WTC11 (cell line): ENCODE measurements around the gene CA7. TPM values are rescaled to one million over a fixed set of nuclear protein-coding genes. Genes with fewer than 3 reads are reported as not detected.
A peak's percentile ranks its signal among the peaks of the same experiment; 100 is the strongest.

ENCODE experiments used
- ATAC-seq: fragments of 200-7000 bp; cut with Tn5 transposase; 2 replicates; pipeline ENCODE4 v1.10.0; 2021; ENCODE audit warnings: mild to moderate bottlenecking, moderate library complexity
- CTCF ChIA-PET: fragments of 300-600 bp; sonication (Branson Sonifier 250); formaldehyde crosslinking; loops from one replicate; lab custom pipeline; 2021; ENCODE audit warnings: antibody characterized with exemption; lab: Charles Lee
- POLR2A ChIA-PET: fragments of 350-600 bp; sonication (Branson Sonifier 250); formaldehyde crosslinking; loops from one replicate; lab custom pipeline; 2021; ENCODE audit warnings: antibody characterized with exemption; lab: Charles Lee
- DNase-seq: peaks from one replicate; pipeline ENCODE4 v3.0.0; 2021; ENCODE audit warnings: low spot score
- H3K27ac Mint-ChIP-seq: 2 replicates; pipeline ENCODE4 v1.8.0; 2021; ENCODE audit warnings: mixed read lengths
- H3K27me3 Mint-ChIP-seq: 2 replicates; pipeline ENCODE4 v1.8.0; 2021; ENCODE audit warnings: low read depth, mild to moderate bottlenecking, moderate library complexity, mixed read lengths
- H3K36me3 Mint-ChIP-seq: 2 replicates; pipeline ENCODE4 v1.8.0; 2021; ENCODE audit warnings: mixed read lengths
- H3K4me1 Mint-ChIP-seq: 2 replicates; pipeline ENCODE4 v1.8.0; 2022; ENCODE audit warnings: mixed read lengths
- H3K4me3 Mint-ChIP-seq: 2 replicates; pipeline ENCODE4 v1.8.0; 2021; ENCODE audit warnings: mild to moderate bottlenecking, moderate library complexity, mixed read lengths
- H3K9me3 Mint-ChIP-seq: 2 replicates; pipeline ENCODE4 v1.8.0; 2021; ENCODE audit warnings: mixed read lengths
- CREM ChIP-seq: sonication (generic); formaldehyde crosslinking; IDR thresholded peaks from 2 replicates; pipeline ENCODE4 v1.8.1; 2022; ENCODE audit warnings: mild to moderate bottlenecking, missing genetic modification reagents, moderate library complexity
- GTF2I ChIP-seq: fragments of 250-450 bp; sonication (Bioruptor Pico); conservative IDR thresholded peaks from 2 replicates; pipeline ENCODE4 v1.4.0; 2021; ENCODE audit warnings: mild to moderate bottlenecking
- MYBL2 ChIP-seq: sonication (generic); formaldehyde crosslinking; IDR thresholded peaks from 2 replicates; pipeline ENCODE4 v1.8.1; 2023; ENCODE audit warnings: mild to moderate bottlenecking, moderate library complexity, missing genetic modification reagents
- OVOL2 ChIP-seq: fragments of 250-450 bp; sonication (Bioruptor Pico); IDR thresholded peaks from 2 replicates; pipeline ENCODE4 v1.9.0; 2021; ENCODE audit warnings: mild to moderate bottlenecking, borderline replicate concordance
- PRRX2 ChIP-seq: fragments of 250-450 bp; sonication (Bioruptor Pico); IDR thresholded peaks from 2 replicates; pipeline ENCODE4 v1.8.0; 2021; ENCODE audit warnings: mild to moderate bottlenecking
- SMAD3 ChIP-seq: sonication (generic); formaldehyde crosslinking; IDR thresholded peaks from 2 replicates; pipeline ENCODE4 v1.8.0; 2022; ENCODE audit warnings: missing genetic modification reagents, mild to moderate bottlenecking, borderline replicate concordance
- SP1 ChIP-seq: sonication (generic); formaldehyde crosslinking; conservative IDR thresholded peaks from 2 replicates; pipeline ENCODE4 v1.8.1; 2022; ENCODE audit warnings: missing genetic modification reagents
- TEAD1 ChIP-seq: sonication (generic); formaldehyde crosslinking; IDR thresholded peaks from 2 replicates; pipeline ENCODE4 v1.8.0; 2022; ENCODE audit warnings: mild to moderate bottlenecking, missing genetic modification reagents
- TEAD4 ChIP-seq: sonication (generic); formaldehyde crosslinking; IDR thresholded peaks from 2 replicates; pipeline ENCODE4 v1.8.0; 2022; ENCODE audit warnings: mild to moderate bottlenecking, missing genetic modification reagents
- ZNF121 ChIP-seq: sonication (generic); formaldehyde crosslinking; IDR thresholded peaks from 2 replicates; pipeline ENCODE4 v1.8.0; 2023; ENCODE audit warnings: missing genetic modification reagents
- ZNF138 ChIP-seq: sonication (generic); formaldehyde crosslinking; conservative IDR thresholded peaks from 2 replicates; pipeline ENCODE4 v1.8.1; 2022; ENCODE audit warnings: mild to moderate bottlenecking, moderate library complexity, missing genetic modification reagents
- ZNF263 ChIP-seq: sonication (generic); formaldehyde crosslinking; IDR thresholded peaks from 2 replicates; pipeline ENCODE4 v1.8.1; 2022; ENCODE audit warnings: low read depth, mild to moderate bottlenecking, moderate library complexity, missing genetic modification reagents
- ZNF416 ChIP-seq: fragments of 250-450 bp; sonication (Bioruptor Pico); IDR thresholded peaks from 2 replicates; pipeline ENCODE4 v1.9.0; 2021; ENCODE audit warnings: mild to moderate bottlenecking, inconsistent platforms
- total RNA-seq: library from RNA; stranded (reverse); gene quantifications from 3 replicates; pipeline ENCODE4 v1.2.3, GENCODE V29; 2021
- TF ChIP-seq, protein P1 (sequence below): sonication (generic); formaldehyde crosslinking; IDR thresholded peaks from 2 replicates; pipeline ENCODE4 v1.8.1; 2022; ENCODE audit warnings: low read depth, mild to moderate bottlenecking, moderate library complexity, missing genetic modification reagents, borderline replicate concordance
- TF ChIP-seq, protein P2 (sequence below): sonication (generic); formaldehyde crosslinking; IDR thresholded peaks from 2 replicates; pipeline ENCODE4 v1.8.0; 2022; ENCODE audit warnings: mild to moderate bottlenecking, missing genetic modification reagents
- TF ChIP-seq, protein P3 (sequence below): sonication (generic); formaldehyde crosslinking; IDR thresholded peaks from 2 replicates; pipeline ENCODE4 v1.8.1; 2023; ENCODE audit warnings: mild to moderate bottlenecking, missing genetic modification reagents, moderate library complexity
- TF ChIP-seq, protein P4 (sequence below): sonication (generic); formaldehyde crosslinking; IDR thresholded peaks from 2 replicates; pipeline ENCODE4 v1.8.1; 2023; ENCODE audit warnings: mild to moderate bottlenecking, moderate library complexity, missing genetic modification reagents
- TF ChIP-seq, protein P5 (sequence below): fragments of 250-450 bp; sonication (Bioruptor Pico); IDR thresholded peaks from 2 replicates; pipeline ENCODE4 v1.9.0; 2021; ENCODE audit warnings: mild to moderate bottlenecking
- TF ChIP-seq, protein P6 (sequence below): sonication (generic); formaldehyde crosslinking; IDR thresholded peaks from 2 replicates; pipeline ENCODE4 v1.8.1; 2023; ENCODE audit warnings: mild to moderate bottlenecking, missing genetic modification reagents, moderate library complexity
- TF ChIP-seq, protein P7 (sequence below): fragments of 250-450 bp; sonication (Bioruptor Pico); IDR thresholded peaks from 2 replicates; pipeline ENCODE4 v1.9.0; 2021; ENCODE audit warnings: mild to moderate bottlenecking, borderline replicate concordance

The CA7 gene
- total RNA-seq, 1 experiment from 2014 or later = 1.6 TPM

DNA sequence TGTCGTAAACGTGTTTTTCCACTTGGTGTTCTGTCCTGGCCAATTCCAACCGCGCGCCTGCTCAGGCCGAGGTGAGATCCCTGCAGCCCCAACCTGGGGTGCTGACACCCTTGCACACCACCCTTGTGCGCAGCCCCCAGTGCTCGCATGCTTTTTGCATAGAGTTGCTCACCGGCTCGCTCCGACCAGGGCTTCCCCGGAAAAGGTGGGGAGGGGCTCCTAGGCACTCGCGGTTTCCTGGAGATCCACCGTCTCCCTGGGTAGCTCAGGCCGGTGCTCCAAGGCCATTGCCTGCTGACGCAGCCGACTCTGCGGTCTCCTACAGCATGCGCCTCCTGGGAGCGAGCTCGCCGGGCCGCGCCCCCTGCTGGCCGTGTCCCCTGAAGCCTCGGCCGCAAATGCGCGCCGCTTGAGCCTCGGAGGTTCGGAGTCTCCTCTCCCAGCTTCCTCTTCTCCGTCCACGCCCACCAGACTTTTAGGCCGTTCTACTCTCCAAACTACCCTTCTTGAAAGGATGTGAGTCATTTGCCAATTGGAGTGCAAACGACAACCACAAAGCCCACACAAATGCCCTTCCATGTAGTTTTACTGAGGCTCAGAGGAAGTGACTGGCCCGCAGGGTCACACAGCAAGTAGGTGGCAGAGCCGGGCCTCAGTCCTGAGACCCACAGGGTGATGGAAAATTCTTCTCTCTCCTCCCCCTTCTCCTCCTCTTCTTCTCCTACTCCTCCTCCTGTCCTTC is 28.9 kb downstream of the CA7 start (continued):
- TF ChIP-seq, protein P1, sequence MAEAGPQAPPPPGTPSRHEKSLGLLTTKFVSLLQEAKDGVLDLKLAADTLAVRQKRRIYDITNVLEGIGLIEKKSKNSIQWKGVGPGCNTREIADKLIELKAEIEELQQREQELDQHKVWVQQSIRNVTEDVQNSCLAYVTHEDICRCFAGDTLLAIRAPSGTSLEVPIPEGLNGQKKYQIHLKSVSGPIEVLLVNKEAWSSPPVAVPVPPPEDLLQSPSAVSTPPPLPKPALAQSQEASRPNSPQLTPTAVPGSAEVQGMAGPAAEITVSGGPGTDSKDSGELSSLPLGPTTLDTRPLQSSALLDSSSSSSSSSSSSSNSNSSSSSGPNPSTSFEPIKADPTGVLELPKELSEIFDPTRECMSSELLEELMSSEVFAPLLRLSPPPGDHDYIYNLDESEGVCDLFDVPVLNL (CRISPR knock-in tag) = no peak
- TF ChIP-seq, protein P2, sequence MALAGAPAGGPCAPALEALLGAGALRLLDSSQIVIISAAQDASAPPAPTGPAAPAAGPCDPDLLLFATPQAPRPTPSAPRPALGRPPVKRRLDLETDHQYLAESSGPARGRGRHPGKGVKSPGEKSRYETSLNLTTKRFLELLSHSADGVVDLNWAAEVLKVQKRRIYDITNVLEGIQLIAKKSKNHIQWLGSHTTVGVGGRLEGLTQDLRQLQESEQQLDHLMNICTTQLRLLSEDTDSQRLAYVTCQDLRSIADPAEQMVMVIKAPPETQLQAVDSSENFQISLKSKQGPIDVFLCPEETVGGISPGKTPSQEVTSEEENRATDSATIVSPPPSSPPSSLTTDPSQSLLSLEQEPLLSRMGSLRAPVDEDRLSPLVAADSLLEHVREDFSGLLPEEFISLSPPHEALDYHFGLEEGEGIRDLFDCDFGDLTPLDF (CRISPR knock-in tag) = no peak
- no peak for TF ChIP-seq PRRX2 (CRISPR knock-in tag)
- TF ChIP-seq, protein P3, sequence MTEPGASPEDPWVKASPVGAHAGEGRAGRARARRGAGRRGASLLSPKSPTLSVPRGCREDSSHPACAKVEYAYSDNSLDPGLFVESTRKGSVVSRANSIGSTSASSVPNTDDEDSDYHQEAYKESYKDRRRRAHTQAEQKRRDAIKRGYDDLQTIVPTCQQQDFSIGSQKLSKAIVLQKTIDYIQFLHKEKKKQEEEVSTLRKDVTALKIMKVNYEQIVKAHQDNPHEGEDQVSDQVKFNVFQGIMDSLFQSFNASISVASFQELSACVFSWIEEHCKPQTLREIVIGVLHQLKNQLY (CRISPR knock-in tag) = no peak
- TF ChIP-seq, protein P4, sequence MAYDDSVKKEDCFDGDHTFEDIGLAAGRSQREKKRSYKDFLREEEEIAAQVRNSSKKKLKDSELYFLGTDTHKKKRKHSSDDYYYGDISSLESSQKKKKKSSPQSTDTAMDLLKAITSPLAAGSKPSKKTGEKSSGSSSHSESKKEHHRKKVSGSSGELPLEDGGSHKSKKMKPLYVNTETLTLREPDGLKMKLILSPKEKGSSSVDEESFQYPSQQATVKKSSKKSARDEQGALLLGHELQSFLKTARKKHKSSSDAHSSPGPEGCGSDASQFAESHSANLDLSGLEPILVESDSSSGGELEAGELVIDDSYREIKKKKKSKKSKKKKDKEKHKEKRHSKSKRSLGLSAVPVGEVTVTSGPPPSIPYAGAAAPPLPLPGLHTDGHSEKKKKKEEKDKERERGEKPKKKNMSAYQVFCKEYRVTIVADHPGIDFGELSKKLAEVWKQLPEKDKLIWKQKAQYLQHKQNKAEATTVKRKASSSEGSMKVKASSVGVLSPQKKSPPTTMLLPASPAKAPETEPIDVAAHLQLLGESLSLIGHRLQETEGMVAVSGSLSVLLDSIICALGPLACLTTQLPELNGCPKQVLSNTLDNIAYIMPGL (CRISPR knock-in tag) = peak; percentile 96
- TF ChIP-seq TEAD1 (CRISPR knock-in tag) = 0 out of 2 replicates have a peak, but pooled peaks have one; percentile 66
- no peak for TF ChIP-seq OVOL2 (CRISPR knock-in tag)
- TF ChIP-seq GTF2I (CRISPR knock-in tag) = no peak; the same call in 1 of the 2 replicates
- TF ChIP-seq SP1 (CRISPR knock-in tag) = peak; percentile 62; the same call in 1 of the 2 replicates
- TF ChIP-seq ZNF416 (CRISPR knock-in tag) = no peak

DNA sequence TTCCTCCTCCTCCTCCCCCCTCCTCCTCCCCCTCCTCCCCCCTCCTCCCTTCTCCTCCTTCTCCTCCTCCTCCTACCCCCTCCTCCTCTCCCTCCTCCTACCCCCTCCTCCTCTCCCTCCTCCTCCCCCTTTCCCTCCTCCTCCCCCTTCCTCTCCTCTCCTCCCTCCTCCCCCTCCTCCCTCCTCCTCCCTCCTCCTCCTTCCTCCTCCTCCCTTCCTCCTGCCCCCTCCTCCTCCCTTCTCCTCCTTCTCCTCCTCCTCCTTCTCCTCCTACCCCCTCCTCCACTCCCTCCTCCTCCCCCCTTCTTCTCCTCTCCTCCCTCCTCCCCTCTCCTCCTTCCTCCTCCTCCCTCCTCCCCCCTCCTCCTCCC is 29.5 kb downstream of the CA7 start:
- CTCF ChIA-PET = interaction anchor here (0.8 to 3.7 kb wide), 33 partner anchors 8 to 467 kb away, joined by 3 to 74 read pairs (median 5); partner anchors contain the start of genes CA7, NAE1 and PDP2
- POLR2A ChIA-PET = interaction anchor here (1.1 to 1.5 kb wide), 3 partner anchors 8 to 42 kb away, joined by 3 to 5 read pairs (median 4); partner anchors contain the start of gene NAE1
- no peak for TF ChIP-seq ZNF121 (CRISPR knock-in tag)
- peak; percentile 74 for TF ChIP-seq ZNF263 (CRISPR knock-in tag)
- H3K4me3 Mint-ChIP-seq = no peak overlapping the region
- DNase-seq (no peak), ATAC-seq (no peak)
- H3K27me3 Mint-ChIP-seq = peaks cover 14% of the 10 kb centered on the region
- H3K4me1 Mint-ChIP-seq = peaks cover 14% of the 10 kb centered on the region
- H3K9me3 Mint-ChIP-seq = no peaks in the 10 kb centered on the region
- H3K36me3 Mint-ChIP-seq = no peaks in the 10 kb centered on the region
- no peak overlapping the region for H3K27ac Mint-ChIP-seq

DNA sequence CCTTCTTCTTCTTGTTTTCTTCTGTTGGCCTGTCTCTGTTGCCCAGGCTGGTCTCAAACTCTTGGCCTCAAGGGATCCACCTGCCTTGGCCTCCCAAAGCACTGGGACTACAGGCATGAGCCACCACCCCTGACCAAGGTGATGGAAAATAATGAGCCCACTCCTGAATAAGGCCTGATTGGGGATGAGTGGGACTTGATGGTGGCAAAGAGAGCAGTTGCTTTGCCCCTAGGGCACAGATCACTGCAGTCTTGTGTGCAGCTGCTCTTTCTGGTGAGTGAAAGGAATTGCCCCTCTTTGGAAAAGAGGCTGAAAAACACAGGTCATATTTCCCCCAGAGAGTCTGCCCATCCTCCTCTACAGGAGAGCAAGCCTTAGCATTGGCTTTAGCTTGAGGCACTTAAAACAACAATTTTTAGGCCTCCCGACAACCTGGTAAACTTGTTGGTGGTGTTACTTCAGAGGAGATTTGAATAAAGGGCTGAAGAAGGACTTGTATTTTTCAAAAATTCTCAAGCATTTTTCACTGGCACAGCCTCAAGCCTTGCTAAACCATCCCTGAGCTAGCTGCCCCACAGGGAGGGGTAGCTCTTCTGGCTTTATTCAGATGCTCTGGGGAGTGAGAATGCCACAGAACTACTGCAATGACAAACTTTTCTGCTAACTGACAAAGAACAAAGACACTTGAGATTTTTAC is 30.0 kb downstream of the CA7 start:
- no peak for DNase-seq
- no peaks in the 10 kb centered on the region for H3K36me3 Mint-ChIP-seq
- no peaks in the 10 kb centered on the region for H3K9me3 Mint-ChIP-seq
- ChIA-PET CTCF (interaction anchor here (0.7 to 3.2 kb wide), 7 partner anchors 39 to 285 kb away, joined by 4 to 21 read pairs (median 5); partner anchors contain the start of gene NAE1), POLR2A (interaction anchor here (0.6 kb wide), 2 partner anchors 364 to 1390 kb away, joined by 3 to 9 read pairs; partner anchors contain the start of gene SLC7A6)
- no peak overlapping the region for H3K4me3 Mint-ChIP-seq
- ATAC-seq = no peak
- peaks cover 15% of the 10 kb centered on the region for H3K27me3 Mint-ChIP-seq
- peak overlapping the region; percentile 45; the same call in 1 of the 2 replicates for H3K27ac Mint-ChIP-seq
- peaks cover 14% of the 10 kb centered on the region for H3K4me1 Mint-ChIP-seq
- TF ChIP-seq ZNF138 (no peak), MYBL2 (CRISPR knock-in tag) (no peak), GTF2I (CRISPR knock-in tag) (no peak), CREM (CRISPR knock-in tag) (no peak), TEAD4 (CRISPR knock-in tag) (no peak), SMAD3 (CRISPR knock-in tag) (no peak), SP1 (CRISPR knock-in tag) (no peak), PRRX2 (CRISPR knock-in tag) (no peak)
- TF ChIP-seq, protein P5, sequence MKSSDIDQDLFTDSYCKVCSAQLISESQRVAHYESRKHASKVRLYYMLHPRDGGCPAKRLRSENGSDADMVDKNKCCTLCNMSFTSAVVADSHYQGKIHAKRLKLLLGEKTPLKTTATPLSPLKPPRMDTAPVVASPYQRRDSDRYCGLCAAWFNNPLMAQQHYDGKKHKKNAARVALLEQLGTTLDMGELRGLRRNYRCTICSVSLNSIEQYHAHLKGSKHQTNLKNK = no peak
- TF ChIP-seq, protein P6, sequence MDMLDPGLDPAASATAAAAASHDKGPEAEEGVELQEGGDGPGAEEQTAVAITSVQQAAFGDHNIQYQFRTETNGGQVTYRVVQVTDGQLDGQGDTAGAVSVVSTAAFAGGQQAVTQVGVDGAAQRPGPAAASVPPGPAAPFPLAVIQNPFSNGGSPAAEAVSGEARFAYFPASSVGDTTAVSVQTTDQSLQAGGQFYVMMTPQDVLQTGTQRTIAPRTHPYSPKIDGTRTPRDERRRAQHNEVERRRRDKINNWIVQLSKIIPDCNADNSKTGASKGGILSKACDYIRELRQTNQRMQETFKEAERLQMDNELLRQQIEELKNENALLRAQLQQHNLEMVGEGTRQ (CRISPR knock-in tag) = no peak
- TF ChIP-seq, protein P7, sequence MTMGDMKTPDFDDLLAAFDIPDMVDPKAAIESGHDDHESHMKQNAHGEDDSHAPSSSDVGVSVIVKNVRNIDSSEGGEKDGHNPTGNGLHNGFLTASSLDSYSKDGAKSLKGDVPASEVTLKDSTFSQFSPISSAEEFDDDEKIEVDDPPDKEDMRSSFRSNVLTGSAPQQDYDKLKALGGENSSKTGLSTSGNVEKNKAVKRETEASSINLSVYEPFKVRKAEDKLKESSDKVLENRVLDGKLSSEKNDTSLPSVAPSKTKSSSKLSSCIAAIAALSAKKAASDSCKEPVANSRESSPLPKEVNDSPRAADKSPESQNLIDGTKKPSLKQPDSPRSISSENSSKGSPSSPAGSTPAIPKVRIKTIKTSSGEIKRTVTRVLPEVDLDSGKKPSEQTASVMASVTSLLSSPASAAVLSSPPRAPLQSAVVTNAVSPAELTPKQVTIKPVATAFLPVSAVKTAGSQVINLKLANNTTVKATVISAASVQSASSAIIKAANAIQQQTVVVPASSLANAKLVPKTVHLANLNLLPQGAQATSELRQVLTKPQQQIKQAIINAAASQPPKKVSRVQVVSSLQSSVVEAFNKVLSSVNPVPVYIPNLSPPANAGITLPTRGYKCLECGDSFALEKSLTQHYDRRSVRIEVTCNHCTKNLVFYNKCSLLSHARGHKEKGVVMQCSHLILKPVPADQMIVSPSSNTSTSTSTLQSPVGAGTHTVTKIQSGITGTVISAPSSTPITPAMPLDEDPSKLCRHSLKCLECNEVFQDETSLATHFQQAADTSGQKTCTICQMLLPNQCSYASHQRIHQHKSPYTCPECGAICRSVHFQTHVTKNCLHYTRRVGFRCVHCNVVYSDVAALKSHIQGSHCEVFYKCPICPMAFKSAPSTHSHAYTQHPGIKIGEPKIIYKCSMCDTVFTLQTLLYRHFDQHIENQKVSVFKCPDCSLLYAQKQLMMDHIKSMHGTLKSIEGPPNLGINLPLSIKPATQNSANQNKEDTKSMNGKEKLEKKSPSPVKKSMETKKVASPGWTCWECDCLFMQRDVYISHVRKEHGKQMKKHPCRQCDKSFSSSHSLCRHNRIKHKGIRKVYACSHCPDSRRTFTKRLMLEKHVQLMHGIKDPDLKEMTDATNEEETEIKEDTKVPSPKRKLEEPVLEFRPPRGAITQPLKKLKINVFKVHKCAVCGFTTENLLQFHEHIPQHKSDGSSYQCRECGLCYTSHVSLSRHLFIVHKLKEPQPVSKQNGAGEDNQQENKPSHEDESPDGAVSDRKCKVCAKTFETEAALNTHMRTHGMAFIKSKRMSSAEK (CRISPR knock-in tag) = no peak
